Suprapubic skin (tissue), 4 donors: ENCODE results near the gene ATP6V0D1. TPM values are rescaled to one million over a fixed set of nuclear protein-coding genes. Genes with fewer than 3 reads are reported as not detected.

Experiments used
- DNase-seq, 2 donors: peaks; one replicate each; pipeline ENCODE4 v3.0.0-alpha.2; 2019; ENCODE audit warnings: low spot score in 2 of 2
- H3K27ac ChIP-seq: fragments of 200-600 bp; sonication (generic); one replicate; pipeline ENCODE4 v1.5.1; 2019
- H3K27me3 ChIP-seq: fragments of 200-600 bp; sonication (generic); one replicate; pipeline ENCODE4 v1.5.1; 2019
- H3K36me3 ChIP-seq: fragments of 200-600 bp; sonication (generic); one replicate; pipeline ENCODE4 v1.5.1; 2019
- H3K4me1 ChIP-seq: fragments of 200-600 bp; sonication (generic); one replicate; pipeline ENCODE4 v1.5.1; 2019
- H3K4me3 ChIP-seq: fragments of 200-600 bp; sonication (generic); one replicate; pipeline ENCODE4 v1.5.1; 2019; ENCODE audit warnings: mild to moderate bottlenecking
- H3K9me3 ChIP-seq: fragments of 200-600 bp; sonication (generic); one replicate; pipeline ENCODE4 v1.5.1; 2019
- EP300 ChIP-seq: sonication (generic); formaldehyde crosslinking; IDR thresholded peaks from one replicate; pipeline ENCODE4 v1.6.1; 2017; ENCODE audit warnings: antibody characterized with exemption
- POLR2A ChIP-seq, 2 donors: fragments of 450-650 bp; IDR thresholded peaks; one replicate each; pipeline ENCODE4 v1.6.1; 2017; ENCODE audit warnings: antibody characterized with exemption in 2 of 2, mild to moderate bottlenecking in 2 of 2, moderate library complexity in 2 of 2
- POLR2AphosphoS5 ChIP-seq, 3 donors: sonication (generic); formaldehyde crosslinking; IDR thresholded peaks; one replicate each; pipeline ENCODE4 v1.6.1; 2017; ENCODE audit warnings: antibody characterized with exemption in 3 of 3
- WGBS: methylation state at CpG from one replicate; pipeline ENCODE4 v1.1.5; 2018; 5-methylcytosine and 5-hydroxymethylcytosine counted together
- total RNA-seq, 4 donors: library from RNA; depleted of rRNA; stranded (reverse); fragments of >200 nt; gene quantifications; one replicate each; pipeline ENCODE4 v1.1.0, GENCODE V29; 2016
- TF ChIP-seq, protein P1 (sequence below), 2 donors: fragments of 200-600 bp in 1 of 2; fragments of 450-650 bp in 1 of 2; sonication (generic) in 1 of 2; IDR thresholded peaks; one replicate each; pipeline ENCODE4 v1.5.1; 2016 to 2019; ENCODE audit warnings: antibody characterized with exemption in 2 of 2, mild to moderate bottlenecking in 1 of 2, moderate library complexity in 1 of 2

ATP6V0D1 gene
- total RNA-seq, 4 donors from 2014 or later = 90.0 to 134 (median 110) TPM

DNA sequence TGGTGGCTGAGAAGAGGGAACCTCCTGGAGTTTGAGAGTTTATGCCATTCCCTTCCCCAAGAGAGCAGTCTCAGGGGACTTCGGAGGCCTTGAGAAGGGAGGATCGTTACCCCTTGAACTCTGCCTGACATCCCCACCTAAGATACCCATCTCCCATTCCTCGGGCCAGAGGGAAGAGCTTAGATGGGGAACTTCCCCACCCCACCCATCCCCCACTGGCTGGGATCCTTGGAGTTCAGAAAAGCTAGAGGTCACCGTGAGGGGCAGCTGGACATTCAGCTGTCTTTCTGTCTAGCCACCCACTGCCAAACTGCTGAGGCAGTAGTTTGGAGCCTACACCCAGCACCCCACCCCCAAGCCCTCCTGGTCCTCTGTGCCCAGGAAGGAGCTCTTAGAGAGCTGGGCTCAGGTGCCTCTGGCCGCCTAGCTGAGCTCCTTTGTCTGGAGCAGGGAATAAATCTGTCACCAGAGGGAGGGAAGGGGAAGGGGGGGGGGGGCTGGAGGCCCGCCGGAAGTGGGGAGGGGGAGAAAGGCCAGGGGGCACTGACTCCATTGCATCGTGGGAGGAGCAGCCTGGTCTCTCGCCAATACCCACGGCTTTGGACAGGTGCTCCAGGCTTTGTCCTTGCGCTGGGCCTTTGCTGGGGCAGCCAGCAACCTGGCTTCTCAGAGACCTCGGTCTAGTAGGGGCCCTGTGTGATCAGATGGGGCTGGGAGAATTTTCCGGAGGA is 49.0 kb downstream of the ATP6V0D1 start:
- H3K9me3 ChIP-seq = no peaks in the 10 kb centered on the region
- peaks cover 57% of the 10 kb centered on the region for H3K4me1 ChIP-seq
- H3K36me3 ChIP-seq = peaks cover 16% of the 10 kb centered on the region
- WGBS = 65% methylated on average over 11 of the region's 13 CpGs
- TF ChIP-seq POLR2A (IDR thresholded peaks at IDR 0.05) (no peak), POLR2AphosphoS5 (IDR thresholded peaks at IDR 0.05) (no peak), EP300 (no peak)
- TF ChIP-seq, protein P1, sequence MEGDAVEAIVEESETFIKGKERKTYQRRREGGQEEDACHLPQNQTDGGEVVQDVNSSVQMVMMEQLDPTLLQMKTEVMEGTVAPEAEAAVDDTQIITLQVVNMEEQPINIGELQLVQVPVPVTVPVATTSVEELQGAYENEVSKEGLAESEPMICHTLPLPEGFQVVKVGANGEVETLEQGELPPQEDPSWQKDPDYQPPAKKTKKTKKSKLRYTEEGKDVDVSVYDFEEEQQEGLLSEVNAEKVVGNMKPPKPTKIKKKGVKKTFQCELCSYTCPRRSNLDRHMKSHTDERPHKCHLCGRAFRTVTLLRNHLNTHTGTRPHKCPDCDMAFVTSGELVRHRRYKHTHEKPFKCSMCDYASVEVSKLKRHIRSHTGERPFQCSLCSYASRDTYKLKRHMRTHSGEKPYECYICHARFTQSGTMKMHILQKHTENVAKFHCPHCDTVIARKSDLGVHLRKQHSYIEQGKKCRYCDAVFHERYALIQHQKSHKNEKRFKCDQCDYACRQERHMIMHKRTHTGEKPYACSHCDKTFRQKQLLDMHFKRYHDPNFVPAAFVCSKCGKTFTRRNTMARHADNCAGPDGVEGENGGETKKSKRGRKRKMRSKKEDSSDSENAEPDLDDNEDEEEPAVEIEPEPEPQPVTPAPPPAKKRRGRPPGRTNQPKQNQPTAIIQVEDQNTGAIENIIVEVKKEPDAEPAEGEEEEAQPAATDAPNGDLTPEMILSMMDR (IDR thresholded peaks at IDR 0.05) = no peak
- H3K27me3 ChIP-seq = peaks cover 4% of the 10 kb centered on the region
- no peak for DNase-seq
- H3K27ac ChIP-seq = peak overlapping the region; percentile 85
- peak overlapping the region; percentile 53 for H3K4me3 ChIP-seq

DNA sequence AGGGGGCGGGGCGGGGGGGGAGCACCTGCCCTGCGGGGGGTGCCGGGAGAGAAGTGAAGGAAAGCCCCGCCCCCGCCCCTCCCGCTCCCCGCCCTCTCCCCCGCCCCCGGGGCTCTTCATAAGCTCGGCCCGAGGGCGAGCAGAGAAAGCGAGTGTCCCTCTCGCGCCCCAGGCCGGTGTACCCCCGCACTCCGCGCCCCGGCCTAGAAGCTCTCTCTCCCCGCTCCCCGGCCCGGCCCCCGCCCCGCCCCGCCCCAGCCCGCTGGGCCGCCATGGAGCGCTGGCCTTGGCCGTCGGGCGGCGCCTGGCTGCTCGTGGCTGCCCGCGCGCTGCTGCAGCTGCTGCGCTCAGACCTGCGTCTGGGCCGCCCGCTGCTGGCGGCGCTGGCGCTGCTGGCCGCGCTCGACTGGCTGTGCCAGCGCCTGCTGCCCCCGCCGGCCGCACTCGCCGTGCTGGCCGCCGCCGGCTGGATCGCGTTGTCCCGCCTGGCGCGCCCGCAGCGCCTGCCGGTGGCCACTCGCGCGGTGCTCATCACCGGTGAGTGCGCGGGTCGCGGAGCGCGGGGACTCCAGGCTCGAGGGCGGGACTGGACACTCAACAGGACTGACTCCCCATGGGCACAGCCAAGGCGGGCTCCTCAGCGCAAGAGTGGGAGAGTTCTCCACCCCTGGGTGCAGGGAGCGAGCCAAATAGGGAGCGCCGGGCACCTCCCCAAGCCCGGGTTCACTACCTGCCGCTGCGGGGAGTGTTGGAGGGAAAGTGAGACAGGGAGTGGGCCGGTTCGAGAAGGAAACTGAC is 49.8 kb downstream of the ATP6V0D1 start, which contains the start of gene HSD11B2:
TSS of gene HSD11B2 (plus strand) at position 145 of the 798 bp plus-strand sequence. CDS start at position 273, 128 bp downstream.
- Histone ChIP-seq H3K27me3 (peaks cover 4% of the 10 kb centered on the region), H3K27ac (peak within 1 kb of the TSS; percentile 85), H3K9me3 (no peaks in the 10 kb centered on the region), H3K4me3 (peak within 1 kb of the TSS; percentile 53), H3K36me3 (peaks cover 8% of the 10 kb centered on the region), H3K4me1 (peaks cover 57% of the 10 kb centered on the region)
- TF ChIP-seq POLR2AphosphoS5 (IDR thresholded peaks at IDR 0.05) = no peak
- TF ChIP-seq EP300 = no peak
- TF ChIP-seq, protein P1 (IDR thresholded peaks at IDR 0.05) = no peak
- no peak for TF ChIP-seq POLR2A (IDR thresholded peaks at IDR 0.05)
- 3% methylated on average over 23 of the region's 87 CpGs for WGBS
- no peak for DNase-seq

DNA sequence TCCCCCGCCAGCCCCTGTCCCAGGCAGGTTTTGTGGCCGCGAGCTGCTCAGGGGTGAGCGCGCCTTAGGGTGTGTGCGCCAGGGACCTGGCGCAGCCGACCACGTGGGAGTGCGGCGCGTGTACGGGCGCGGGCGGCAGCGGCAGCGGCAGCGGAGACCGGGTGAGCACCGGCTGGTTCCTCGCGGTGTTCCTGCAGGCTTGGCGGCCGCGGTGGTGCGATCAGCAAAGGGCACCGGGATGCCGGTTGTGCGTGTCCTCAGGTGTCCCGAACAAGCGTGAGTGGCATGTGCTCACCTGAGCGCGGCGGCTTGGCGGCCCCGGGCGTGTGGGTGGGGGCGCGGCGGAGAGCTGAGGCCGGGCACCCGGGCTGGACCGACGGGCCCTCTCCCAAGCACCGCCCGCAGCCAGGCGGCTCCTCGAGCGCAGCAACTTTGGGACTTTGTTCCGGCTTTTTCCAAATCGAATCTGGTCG is 50.4 kb downstream of the ATP6V0D1 start:
- Histone ChIP-seq H3K9me3 (no peaks in the 10 kb centered on the region), H3K4me3 (peak overlapping the region; percentile 53), H3K36me3 (peaks cover 2% of the 10 kb centered on the region), H3K4me1 (peaks cover 62% of the 10 kb centered on the region), H3K27ac (peak overlapping the region; percentile 85), H3K27me3 (peaks cover 4% of the 10 kb centered on the region)
- peak in 2 of 3 donors; percentile 18 to 41 for TF ChIP-seq POLR2AphosphoS5 (IDR thresholded peaks at IDR 0.05)
- TF ChIP-seq, protein P1 (IDR thresholded peaks at IDR 0.05) = no peak
- 0% methylated on average over 13 of the region's 53 CpGs for WGBS
- DNase-seq = no peak

DNA sequence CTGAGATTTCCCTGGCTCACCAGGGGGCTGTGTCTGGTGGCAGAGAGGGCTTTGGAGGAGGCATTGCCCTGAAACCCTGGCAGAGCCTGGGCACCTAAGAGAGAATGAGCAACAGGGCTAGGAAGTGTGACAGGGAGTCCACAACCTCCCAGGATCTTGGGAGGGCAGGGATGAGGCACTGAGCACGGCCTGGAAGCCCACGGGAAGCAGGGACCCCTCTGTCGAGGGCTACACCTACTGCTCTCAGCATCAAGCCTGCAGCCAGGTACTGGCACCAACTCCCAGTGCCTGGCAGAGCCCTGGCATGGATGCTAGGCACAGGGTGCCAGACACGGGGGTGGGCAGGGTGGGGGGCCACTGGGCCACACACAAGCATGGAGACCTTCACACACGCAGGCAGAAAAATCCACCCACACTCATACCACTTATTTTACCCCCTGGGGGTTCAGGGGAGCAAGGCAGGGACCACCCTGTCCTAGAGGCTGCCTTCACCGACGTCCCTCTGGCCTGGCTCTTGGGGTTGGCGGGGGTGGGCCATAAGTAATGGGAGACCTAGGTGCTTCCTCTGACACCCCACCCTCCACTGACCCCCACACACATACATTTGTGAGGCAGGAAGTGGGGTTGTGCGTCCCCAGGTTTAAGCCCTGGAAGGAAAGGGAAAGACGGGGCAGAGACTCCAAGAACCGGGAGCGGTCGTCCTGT is 51.0 kb downstream of the ATP6V0D1 start:
- H3K4me1 ChIP-seq = peaks cover 62% of the 10 kb centered on the region
- peak overlapping the region; percentile 53 for H3K4me3 ChIP-seq
- no peaks in the 10 kb centered on the region for H3K36me3 ChIP-seq
- TF ChIP-seq POLR2AphosphoS5 (IDR thresholded peaks at IDR 0.05) (no peak), POLR2A (IDR thresholded peaks at IDR 0.05) (no peak), EP300 (no peak)
- TF ChIP-seq, protein P1 (IDR thresholded peaks at IDR 0.05) = no peak
- peak overlapping the region; percentile 85 for H3K27ac ChIP-seq
- peaks cover 4% of the 10 kb centered on the region for H3K27me3 ChIP-seq
- no peak for DNase-seq
- 10% methylated on average over 4 of the region's 13 CpGs for WGBS
- H3K9me3 ChIP-seq = no peaks in the 10 kb centered on the region
